ENCODE results near the gene MPPED2.

DNA sequence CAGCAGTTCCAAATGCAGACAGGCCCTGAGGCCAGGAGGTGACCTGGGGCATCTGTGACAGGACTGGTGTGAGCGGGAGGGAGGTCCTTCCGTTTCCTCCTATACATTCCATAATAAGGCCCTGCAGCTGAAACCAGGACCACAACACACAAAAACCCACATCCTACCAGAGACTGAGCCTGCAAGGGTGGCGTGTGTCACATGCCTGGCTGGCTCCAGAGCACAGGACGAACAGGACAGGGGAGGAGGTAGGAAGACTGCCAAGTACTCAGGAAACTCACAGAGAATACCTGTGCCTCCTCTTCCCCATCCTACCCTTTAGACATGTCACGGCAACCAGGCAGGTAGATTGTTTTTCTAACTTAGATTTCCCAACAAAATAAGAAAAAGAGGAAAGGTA lies 159.4 kb downstream of the MPPED2 start:
- TF ChIP-seq, protein P1, sequence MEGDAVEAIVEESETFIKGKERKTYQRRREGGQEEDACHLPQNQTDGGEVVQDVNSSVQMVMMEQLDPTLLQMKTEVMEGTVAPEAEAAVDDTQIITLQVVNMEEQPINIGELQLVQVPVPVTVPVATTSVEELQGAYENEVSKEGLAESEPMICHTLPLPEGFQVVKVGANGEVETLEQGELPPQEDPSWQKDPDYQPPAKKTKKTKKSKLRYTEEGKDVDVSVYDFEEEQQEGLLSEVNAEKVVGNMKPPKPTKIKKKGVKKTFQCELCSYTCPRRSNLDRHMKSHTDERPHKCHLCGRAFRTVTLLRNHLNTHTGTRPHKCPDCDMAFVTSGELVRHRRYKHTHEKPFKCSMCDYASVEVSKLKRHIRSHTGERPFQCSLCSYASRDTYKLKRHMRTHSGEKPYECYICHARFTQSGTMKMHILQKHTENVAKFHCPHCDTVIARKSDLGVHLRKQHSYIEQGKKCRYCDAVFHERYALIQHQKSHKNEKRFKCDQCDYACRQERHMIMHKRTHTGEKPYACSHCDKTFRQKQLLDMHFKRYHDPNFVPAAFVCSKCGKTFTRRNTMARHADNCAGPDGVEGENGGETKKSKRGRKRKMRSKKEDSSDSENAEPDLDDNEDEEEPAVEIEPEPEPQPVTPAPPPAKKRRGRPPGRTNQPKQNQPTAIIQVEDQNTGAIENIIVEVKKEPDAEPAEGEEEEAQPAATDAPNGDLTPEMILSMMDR (IDR thresholded peaks at IDR 0.05) = no peak
- TF ChIP-seq POLR2A (IDR thresholded peaks at IDR 0.05; ENCODE audit: low read depth) (no peak), POLR2AphosphoS5 (IDR thresholded peaks at IDR 0.05) (no peak)

Data from esophagus muscularis mucosa (tissue), 3 donors.